Activated CD4-positive, alpha-beta T cell treated with anti-CD3 and anti-CD28 coated beads for 4 hours (primary cell): ENCODE measurements around the gene IMMP1L.
"Not testable (repeated sequence)": the region's sequence is repeated elsewhere in the genome, so short reads cannot be mapped to it uniquely, and the experiment has no call there.

Source experiments
- DNase-seq, 2 donors: peaks; one replicate each; pipeline ENCODE4 v3.0.0-alpha.2; 2020

Gene IMMP1L

GRCh38 chr11:31509429-31510345 is at the start of gene IMMP1L, which contains the start of gene ELP4:
Gene IMMP1L (minus strand): TSS chr11:31509622. CDS start chr11:31463276, 46,346 bp downstream.
Gene ELP4 (plus strand): TSS chr11:31509767. CDS start chr11:31509785, 18 bp downstream.
- DNase-seq: peak; percentile 95

GRCh38 chr11:31558001-31558400 is 48.6 kb upstream of the IMMP1L start:
- no peak for DNase-seq

- no peak for DNase-seq
Measured at GRCh38 chr11:31555938-31556337, 46.5 kb upstream of the IMMP1L start.

- DNase-seq: no peak
Measured at GRCh38 chr11:31542862-31543261, 33.4 kb upstream of the IMMP1L start.

GRCh38 chr11:31535479-31535878 is 26.1 kb upstream of the IMMP1L start:
- DNase-seq: no peak

- no peak for DNase-seq
Measured at GRCh38 chr11:31531293-31531692, 21.9 kb upstream of the IMMP1L start.

- DNase-seq: no peak
Measured at GRCh38 chr11:31529701-31530100, 20.3 kb upstream of the IMMP1L start.

GRCh38 chr11:31529189-31529588 is 19.8 kb upstream of the IMMP1L start:
- no peak for DNase-seq

GRCh38 chr11:31521497-31522150 is 12.2 kb upstream of the IMMP1L start:
- DNase-seq: no peak

GRCh38 chr11:31512117-31512516 is 2.7 kb upstream of the IMMP1L start:
- no peak for DNase-seq

- DNase-seq: peak in 1 of 2 donors; percentile 2
Measured at GRCh38 chr11:31509051-31509428, 382 bp downstream of the IMMP1L start.

- no peak for DNase-seq
Measured at GRCh38 chr11:31500560-31500959, 8.9 kb downstream of the IMMP1L start.

GRCh38 chr11:31499576-31500178 is 9.7 kb downstream of the IMMP1L start:
- no peak for DNase-seq

GRCh38 chr11:31493762-31494161 is 15.7 kb downstream of the IMMP1L start:
- DNase-seq: not testable (repeated sequence)

- no peak for DNase-seq
Measured at GRCh38 chr11:31493235-31493634, 16.2 kb downstream of the IMMP1L start.

- DNase-seq: no peak
Measured at GRCh38 chr11:31492320-31492913, 17.0 kb downstream of the IMMP1L start.

- no peak for DNase-seq
Measured at GRCh38 chr11:31487848-31488247, 21.6 kb downstream of the IMMP1L start.

- no peak for DNase-seq
Measured at GRCh38 chr11:31484497-31484896, 24.9 kb downstream of the IMMP1L start.

- DNase-seq: no peak
Measured at GRCh38 chr11:31480930-31481329, 28.5 kb downstream of the IMMP1L start.

- DNase-seq: no peak
Measured at GRCh38 chr11:31479066-31479465, 30.4 kb downstream of the IMMP1L start.

GRCh38 chr11:31478223-31478590 is 31.2 kb downstream of the IMMP1L start:
- no peak for DNase-seq

GRCh38 chr11:31477528-31478222 is 31.7 kb downstream of the IMMP1L start:
- no peak for DNase-seq

- DNase-seq: no peak
Measured at GRCh38 chr11:31474083-31474482, 35.3 kb downstream of the IMMP1L start.
